Raji (cell line): ENCODE results near the gene C5.

Experiments
- POLR2A ChIP-seq: IDR thresholded peaks from 2 replicates; pipeline ENCODE4 v1.6.1; 2011; ENCODE audit warnings: low read depth, low read length, control low read depth; ENCODE audit not compliant: insufficient read depth

The C5 gene

DNA sequence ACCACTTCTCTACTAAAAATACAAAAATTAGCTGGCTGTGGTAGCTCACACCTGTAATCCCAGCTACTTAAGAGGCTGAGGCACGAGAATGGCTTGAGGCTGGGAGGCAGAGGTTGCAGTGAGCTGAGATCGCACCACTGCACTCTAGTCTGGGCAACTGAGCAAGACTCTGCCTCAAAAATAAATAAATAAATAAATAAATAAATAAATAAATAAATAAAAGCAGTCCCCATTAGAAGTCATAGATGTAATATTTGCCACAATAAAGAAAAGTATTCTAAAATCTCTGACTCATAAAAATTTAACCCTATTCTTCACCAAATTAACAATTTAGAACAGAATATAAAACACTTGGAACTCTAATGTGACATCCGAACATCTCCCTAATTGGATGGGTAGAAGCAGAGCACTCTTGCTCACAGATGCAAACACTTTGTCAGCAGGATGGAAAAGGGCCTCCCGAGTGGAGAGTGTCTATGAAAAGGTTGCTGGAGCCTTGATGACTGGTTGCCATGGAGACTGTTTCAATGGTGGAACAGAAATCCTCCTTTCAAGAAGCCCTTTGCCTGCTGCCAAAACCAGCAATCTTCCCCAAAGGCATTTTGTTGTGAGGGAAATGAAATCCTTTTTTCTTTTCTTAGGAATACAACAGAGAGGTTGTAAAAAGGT lies 84.6 kb downstream of the C5 start:
- no peak for TF ChIP-seq POLR2A

- no peak for TF ChIP-seq POLR2A
Measured at GRCh38 chr9:120961936-120962335, 88.1 kb downstream of the C5 start.

GRCh38 chr9:120960001-120960400 lies 90.1 kb downstream of the C5 start:
- TF ChIP-seq POLR2A, result no peak

GRCh38 chr9:120956862-120957261 lies 93.2 kb downstream of the C5 start:
- no peak for TF ChIP-seq POLR2A

GRCh38 chr9:120951960-120952618 lies 98.0 kb downstream of the C5 start:
- no peak for TF ChIP-seq POLR2A

- TF ChIP-seq POLR2A, result no peak
Measured at GRCh38 chr9:120950421-120951388, 99.4 kb downstream of the C5 start.

GRCh38 chr9:120949290-120949689 lies 100.8 kb downstream of the C5 start:
- TF ChIP-seq POLR2A, result no peak

- no peak for TF ChIP-seq POLR2A
Measured at GRCh38 chr9:120948824-120949223, 101.3 kb downstream of the C5 start.

- no peak for TF ChIP-seq POLR2A
Measured at GRCh38 chr9:120947222-120947621, 102.9 kb downstream of the C5 start.

GRCh38 chr9:120946259-120946658 lies 103.8 kb downstream of the C5 start:
- TF ChIP-seq POLR2A, result no peak

- no peak for TF ChIP-seq POLR2A
Measured at GRCh38 chr9:120944948-120945347, 105.1 kb downstream of the C5 start.

GRCh38 chr9:120944434-120944843 lies 105.6 kb downstream of the C5 start:
- TF ChIP-seq POLR2A, result no peak

DNA sequence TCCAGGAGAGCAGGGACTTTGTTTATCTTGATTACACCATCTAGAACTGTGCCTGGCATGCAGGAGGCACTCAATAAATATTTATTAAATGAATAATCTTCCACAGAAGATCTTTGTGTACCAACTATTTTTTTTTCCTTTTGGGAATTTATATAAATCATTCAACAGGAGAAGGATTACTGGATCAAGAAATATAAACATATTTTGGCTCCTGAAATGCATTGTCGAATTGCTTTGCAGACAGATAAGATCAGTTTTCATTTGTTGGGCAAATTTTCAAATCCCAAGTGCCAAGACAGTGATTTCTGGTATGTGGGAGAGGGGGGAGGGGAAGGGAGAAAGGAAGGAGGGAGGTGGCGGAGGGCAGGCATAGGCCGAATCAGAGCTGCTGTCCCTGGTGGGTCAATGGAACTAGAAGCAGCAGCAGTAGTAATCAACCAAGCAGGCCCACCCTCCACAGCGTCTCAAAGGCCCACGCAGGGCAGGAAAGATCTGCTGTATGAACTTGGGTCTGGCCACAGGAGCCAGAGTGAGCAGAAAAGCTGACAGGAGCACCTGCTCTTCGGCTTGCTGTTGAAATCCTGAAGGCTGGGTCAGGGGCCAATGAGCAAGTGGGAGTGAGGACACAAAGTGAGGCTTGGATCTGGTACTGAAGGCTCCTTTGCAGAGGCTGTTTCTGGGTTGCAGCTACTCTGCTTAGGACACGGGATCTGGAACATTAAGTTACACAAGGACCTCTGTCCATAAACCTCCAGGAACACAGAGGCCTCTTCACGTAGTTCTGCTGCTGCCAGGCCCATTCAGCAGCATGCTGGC lies 107.7 kb downstream of the C5 start:
- no peak for TF ChIP-seq POLR2A

DNA sequence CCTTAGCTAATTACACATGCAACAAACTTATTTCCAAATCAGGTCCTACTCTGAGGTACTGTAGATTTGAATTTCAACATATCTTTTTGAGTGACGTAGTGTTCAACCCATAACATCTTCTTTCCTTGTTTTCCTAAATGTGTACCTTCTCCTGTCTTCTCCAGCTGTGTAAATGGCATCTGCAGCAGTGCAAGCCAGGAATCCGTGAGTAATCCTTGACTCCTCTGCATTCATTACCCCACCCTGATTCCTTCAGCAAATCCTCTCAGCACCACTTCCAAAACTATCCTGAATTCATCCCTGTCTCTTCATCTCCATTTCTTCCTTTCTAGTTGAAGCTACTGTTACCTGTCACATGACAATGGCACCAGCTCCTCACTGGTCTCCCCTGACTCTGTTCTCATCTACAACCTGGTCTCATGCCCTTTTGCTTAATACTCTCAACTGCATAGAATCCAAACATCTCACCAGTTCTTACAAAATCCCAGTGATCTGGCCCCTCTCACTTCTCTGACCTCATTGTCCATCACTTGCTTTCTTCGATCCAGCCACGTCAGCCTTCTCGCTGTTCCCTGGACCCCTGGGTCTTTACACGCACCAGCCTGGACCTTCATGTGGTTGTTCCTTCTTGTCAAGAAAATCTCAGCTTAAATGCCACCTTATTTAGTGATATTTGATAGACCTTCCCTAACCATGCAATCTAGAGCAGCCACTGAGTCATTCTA lies 108.9 kb downstream of the C5 start:
- no peak for TF ChIP-seq POLR2A
